Esophagus squamous epithelium (tissue), 4 donors: ENCODE measurements around the gene DOCK1.

Source experiments
- POLR2A ChIP-seq, 4 donors: fragments of 450-650 bp; IDR thresholded peaks; one replicate each; pipeline ENCODE4 v1.6.1; 2017; ENCODE audit warnings: antibody characterized with exemption in 4 of 4, mild to moderate bottlenecking in 4 of 4, moderate library complexity in 3 of 4
- TF ChIP-seq, protein P1 (sequence below), 6 experiments: fragments of 450-650 bp in 4 of 6; fragments of 200-600 bp in 2 of 6; sonication (generic) in 2 of 6; IDR thresholded peaks; one replicate each; pipeline ENCODE4 v1.5.1; 2016 to 2019; ENCODE audit warnings: antibody characterized with exemption in 6 of 6, mild to moderate bottlenecking in 4 of 6, moderate library complexity in 4 of 6

GRCh38 chr10:127182161-127182560, 276.9 kb downstream of the DOCK1 start:
- TF ChIP-seq, protein P1, sequence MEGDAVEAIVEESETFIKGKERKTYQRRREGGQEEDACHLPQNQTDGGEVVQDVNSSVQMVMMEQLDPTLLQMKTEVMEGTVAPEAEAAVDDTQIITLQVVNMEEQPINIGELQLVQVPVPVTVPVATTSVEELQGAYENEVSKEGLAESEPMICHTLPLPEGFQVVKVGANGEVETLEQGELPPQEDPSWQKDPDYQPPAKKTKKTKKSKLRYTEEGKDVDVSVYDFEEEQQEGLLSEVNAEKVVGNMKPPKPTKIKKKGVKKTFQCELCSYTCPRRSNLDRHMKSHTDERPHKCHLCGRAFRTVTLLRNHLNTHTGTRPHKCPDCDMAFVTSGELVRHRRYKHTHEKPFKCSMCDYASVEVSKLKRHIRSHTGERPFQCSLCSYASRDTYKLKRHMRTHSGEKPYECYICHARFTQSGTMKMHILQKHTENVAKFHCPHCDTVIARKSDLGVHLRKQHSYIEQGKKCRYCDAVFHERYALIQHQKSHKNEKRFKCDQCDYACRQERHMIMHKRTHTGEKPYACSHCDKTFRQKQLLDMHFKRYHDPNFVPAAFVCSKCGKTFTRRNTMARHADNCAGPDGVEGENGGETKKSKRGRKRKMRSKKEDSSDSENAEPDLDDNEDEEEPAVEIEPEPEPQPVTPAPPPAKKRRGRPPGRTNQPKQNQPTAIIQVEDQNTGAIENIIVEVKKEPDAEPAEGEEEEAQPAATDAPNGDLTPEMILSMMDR (IDR thresholded peaks at IDR 0.05), result no peak
- TF ChIP-seq POLR2A (IDR thresholded peaks at IDR 0.05), result no peak
